Measurements from ENCODE around the gene RBM38.

Gene RBM38

DNA sequence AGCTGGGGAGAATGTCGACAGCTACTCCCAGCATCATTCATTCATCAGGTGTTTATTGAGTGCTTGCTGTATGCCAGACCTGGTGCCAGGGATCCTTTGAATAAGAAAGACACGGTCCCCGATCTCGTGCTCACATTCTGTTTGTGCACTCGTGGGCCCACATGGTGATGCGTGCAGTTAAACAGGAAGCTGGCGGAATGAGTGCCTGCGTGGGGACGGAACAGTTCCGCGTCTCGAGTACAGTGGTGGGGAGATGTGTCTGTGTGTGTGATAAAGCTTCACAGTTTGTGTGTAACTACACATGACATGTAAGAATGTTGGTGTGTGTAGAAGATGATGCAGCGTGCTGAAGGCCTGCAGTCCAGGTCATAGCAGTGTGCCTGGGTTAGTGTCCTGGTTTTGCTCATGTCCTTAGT lies 6.5 kb downstream of the RBM38 start:
- H2AFZ ChIP-seq: no peak overlapping the region
- no peak overlapping the region for H3K4me3 ChIP-seq (ENCODE audit: low read depth, low read length)
- H3K36me3 ChIP-seq (ENCODE audit: control insufficient read depth, insufficient read depth, low read length): no peaks in the 10 kb centered on the region
- H3K27me3 ChIP-seq (ENCODE audit: control insufficient read depth, insufficient read depth, low read length): no peaks in the 10 kb centered on the region
- no peaks in the 10 kb centered on the region for H3K4me1 ChIP-seq
- no peak overlapping the region for H3K27ac ChIP-seq
- H3K4me2 ChIP-seq (ENCODE audit: low read length): no peak overlapping the region
- no peak overlapping the region for H3K9ac ChIP-seq
- H3K9me3 ChIP-seq (ENCODE audit: control insufficient read depth, low read length): no peaks in the 10 kb centered on the region
- H3K79me2 ChIP-seq: no peaks in the 10 kb centered on the region
- no peak for TF ChIP-seq CTCF (IDR thresholded peaks at IDR 0.05)

- no peaks in the 10 kb centered on the region for H3K79me2 ChIP-seq
- H2AFZ ChIP-seq: no peak overlapping the region
- no peaks in the 10 kb centered on the region for H3K36me3 ChIP-seq (ENCODE audit: control insufficient read depth, insufficient read depth, low read length)
- no peak overlapping the region for H3K9ac ChIP-seq
- no peaks in the 10 kb centered on the region for H3K9me3 ChIP-seq (ENCODE audit: control insufficient read depth, low read length)
- no peak for TF ChIP-seq CTCF (IDR thresholded peaks at IDR 0.05)
- H3K4me3 ChIP-seq (ENCODE audit: low read depth, low read length): no peak overlapping the region
- no peaks in the 10 kb centered on the region for H3K27me3 ChIP-seq (ENCODE audit: control insufficient read depth, insufficient read depth, low read length)
- H3K4me1 ChIP-seq: no peaks in the 10 kb centered on the region
- no peak overlapping the region for H3K27ac ChIP-seq
- no peak overlapping the region for H3K4me2 ChIP-seq (ENCODE audit: low read length)
Measured at GRCh38 chr20:57398231-57398821, 7.1 kb downstream of the RBM38 start.

- Histone ChIP-seq H3K27ac (no peak overlapping the region), H3K36me3 (ENCODE audit: control insufficient read depth, insufficient read depth, low read length) (no peaks in the 10 kb centered on the region), H3K4me3 (ENCODE audit: low read depth, low read length) (no peak overlapping the region), H2AFZ (no peak overlapping the region), H3K4me1 (no peaks in the 10 kb centered on the region), H3K9ac (no peak overlapping the region), H3K79me2 (no peaks in the 10 kb centered on the region), H3K4me2 (ENCODE audit: low read length) (no peak overlapping the region), H3K27me3 (ENCODE audit: control insufficient read depth, insufficient read depth, low read length) (no peaks in the 10 kb centered on the region), H3K9me3 (ENCODE audit: control insufficient read depth, low read length) (no peaks in the 10 kb centered on the region)
- TF ChIP-seq CTCF (IDR thresholded peaks at IDR 0.05): no peak
Measured at GRCh38 chr20:57398901-57399535, 7.8 kb downstream of the RBM38 start.

- Histone ChIP-seq H3K27me3 (ENCODE audit: control insufficient read depth, insufficient read depth, low read length) (no peaks in the 10 kb centered on the region), H2AFZ (no peak overlapping the region), H3K4me3 (ENCODE audit: low read depth, low read length) (no peak overlapping the region), H3K4me2 (ENCODE audit: low read length) (no peak overlapping the region), H3K9ac (no peak overlapping the region), H3K9me3 (ENCODE audit: control insufficient read depth, low read length) (no peaks in the 10 kb centered on the region), H3K36me3 (ENCODE audit: control insufficient read depth, insufficient read depth, low read length) (no peaks in the 10 kb centered on the region), H3K27ac (no peak overlapping the region), H3K79me2 (no peaks in the 10 kb centered on the region), H3K4me1 (no peaks in the 10 kb centered on the region)
- TF ChIP-seq CTCF (IDR thresholded peaks at IDR 0.05): no peak
Measured at GRCh38 chr20:57399587-57400155, 8.5 kb downstream of the RBM38 start.

Data from parathyroid adenoma (tissue), 2 donors.